HepG2 (cell line): Measurements from ENCODE around the gene MEAF6. TPM values are rescaled to one million over a fixed set of nuclear protein-coding genes. Genes with fewer than 3 reads are reported as not detected.
A peak's percentile ranks its signal among the peaks of the same experiment; 100 is the strongest.

Experiments used
- CBFB ChIP-seq: sonication (generic); formaldehyde crosslinking; IDR thresholded peaks from 2 replicates; pipeline ENCODE4 v1.4.0; 2020; ENCODE audit warnings: missing genetic modification reagents
- FOXO1 ChIP-seq: sonication (generic); formaldehyde crosslinking; IDR thresholded peaks from 2 replicates; pipeline ENCODE4 v1.4.0; 2020; ENCODE audit warnings: missing genetic modification reagents
- FOXO4 ChIP-seq: sonication (generic); formaldehyde crosslinking; conservative IDR thresholded peaks from 2 replicates; pipeline ENCODE4 v1.8.1; 2023; ENCODE audit warnings: missing genetic modification reagents
- FOXP1 ChIP-seq, 2 experiments: fragments of 450-650 bp in 1 of 2; IDR thresholded peaks; 2 replicates each; pipeline ENCODE4 v1.6.1; 2017 to 2018; ENCODE audit warnings: antibody characterized with exemption in 1 of 2
- HNRNPL ChIP-seq: fragments of 200-400 bp; formaldehyde crosslinking; IDR thresholded peaks from 2 replicates; pipeline ENCODE4 v1.6.1; 2017; ENCODE audit warnings: mild to moderate bottlenecking, low read depth, low read length
- JARID2 ChIP-seq: sonication (generic); formaldehyde crosslinking; IDR thresholded peaks from 2 replicates; pipeline ENCODE4 v1.8.1; 2023; ENCODE audit warnings: missing genetic modification reagents, inconsistent platforms; ENCODE audit not compliant: insufficient replicate concordance
- MTA1 ChIP-seq: sonication (generic); formaldehyde crosslinking; IDR thresholded peaks from 2 replicates; pipeline ENCODE4 v1.4.0; 2020; ENCODE audit warnings: missing genetic modification reagents, mild to moderate bottlenecking, borderline replicate concordance
- NCOR1 ChIP-seq: fragments of 200-600 bp; sonication (generic); IDR thresholded peaks from 2 replicates; pipeline ENCODE4 v1.7.0; 2017; ENCODE audit warnings: antibody characterized with exemption, low read length, borderline replicate concordance
- POGZ ChIP-seq: sonication (generic); formaldehyde crosslinking; IDR thresholded peaks from 2 replicates; pipeline ENCODE4 v1.4.0; 2020; ENCODE audit warnings: mild to moderate bottlenecking, missing genetic modification reagents
- SMAD3 ChIP-seq: sonication (generic); formaldehyde crosslinking; IDR thresholded peaks from 2 replicates; pipeline ENCODE4 v1.4.0; 2020; ENCODE audit warnings: missing genetic modification reagents
- U2AF1 ChIP-seq: fragments of 200-400 bp; formaldehyde crosslinking; optimal IDR thresholded peaks from 2 replicates; pipeline ENCODE3; 2017; ENCODE audit warnings: mild to moderate bottlenecking, low read depth, low read length
- ZBTB38 ChIP-seq: sonication (generic); formaldehyde crosslinking; IDR thresholded peaks from 2 replicates; pipeline ENCODE4 v1.5.1; 2020; ENCODE audit warnings: mild to moderate bottlenecking, missing genetic modification reagents
- ZBTB8A ChIP-seq: sonication (generic); formaldehyde crosslinking; IDR thresholded peaks from 2 replicates; pipeline ENCODE4 v1.4.0; 2020; ENCODE audit warnings: mild to moderate bottlenecking, low read depth, missing genetic modification reagents, borderline replicate concordance
- ZC3H4 ChIP-seq: sonication (generic); formaldehyde crosslinking; IDR thresholded peaks from 2 replicates; pipeline ENCODE4 v1.4.0; 2020; ENCODE audit warnings: missing genetic modification reagents, borderline replicate concordance
- ZNF407 ChIP-seq: sonication (generic); formaldehyde crosslinking; IDR thresholded peaks from one replicate; pipeline ENCODE4 v1.5.1; 2020; ENCODE audit warnings: mild to moderate bottlenecking, missing genetic modification reagents; ENCODE audit errors: not compliant biosample characterization
- ZNF441 ChIP-seq: sonication (generic); formaldehyde crosslinking; IDR thresholded peaks from 2 replicates; pipeline ENCODE4 v1.7.0; 2021; ENCODE audit warnings: missing genetic modification reagents, borderline replicate concordance
- polyA plus RNA-seq, 8 experiments: library from polyadenylated mRNA; depleted of rRNA in 3 of 8; stranded (reverse) in 7 of 8; unstranded in 1 of 8; fragments of >200 nt; fragmentation: Illumina TruSeq in 4 of 8; extraction: Trizol in 4 of 8; gene quantifications; 2 replicates each; pipeline versions ENCODE4 v1.2.1 to v1.2.3, GENCODE V29; 2011 to 2016; ENCODE audit warnings: low read depth in 4 of 8, missing spikeins in 1 of 8, mixed read lengths in 1 of 8; ENCODE audit not compliant: insufficient read depth in 1 of 8
- total RNA-seq, 5 experiments: library from RNA; depleted of rRNA; stranded (reverse); fragments of >200 nt; fragmentation: Illumina TruSeq; extraction: Trizol; gene quantifications; 2 replicates each; pipeline ENCODE4 v1.2.3, GENCODE V29; 2016; ENCODE audit warnings: low read depth in 1 of 5
- TF ChIP-seq, protein P1 (sequence below): IDR thresholded peaks from 2 replicates; pipeline ENCODE4 v1.6.1; 2016; ENCODE audit warnings: mild to moderate bottlenecking, missing biosample characterization, missing genetic modification reagents
- TF ChIP-seq, protein P2 (sequence below): IDR thresholded peaks from 2 replicates; pipeline ENCODE4 v1.6.1; 2016; ENCODE audit warnings: missing genetic modification reagents, missing compliant biosample characterization

Gene MEAF6
- total and polyA plus RNA-seq, 2 of the 13 experiments (the other 11 are each of a cell fraction or from before 2014, with no cell fraction given) = 29.5 to 45.6 TPM

DNA sequence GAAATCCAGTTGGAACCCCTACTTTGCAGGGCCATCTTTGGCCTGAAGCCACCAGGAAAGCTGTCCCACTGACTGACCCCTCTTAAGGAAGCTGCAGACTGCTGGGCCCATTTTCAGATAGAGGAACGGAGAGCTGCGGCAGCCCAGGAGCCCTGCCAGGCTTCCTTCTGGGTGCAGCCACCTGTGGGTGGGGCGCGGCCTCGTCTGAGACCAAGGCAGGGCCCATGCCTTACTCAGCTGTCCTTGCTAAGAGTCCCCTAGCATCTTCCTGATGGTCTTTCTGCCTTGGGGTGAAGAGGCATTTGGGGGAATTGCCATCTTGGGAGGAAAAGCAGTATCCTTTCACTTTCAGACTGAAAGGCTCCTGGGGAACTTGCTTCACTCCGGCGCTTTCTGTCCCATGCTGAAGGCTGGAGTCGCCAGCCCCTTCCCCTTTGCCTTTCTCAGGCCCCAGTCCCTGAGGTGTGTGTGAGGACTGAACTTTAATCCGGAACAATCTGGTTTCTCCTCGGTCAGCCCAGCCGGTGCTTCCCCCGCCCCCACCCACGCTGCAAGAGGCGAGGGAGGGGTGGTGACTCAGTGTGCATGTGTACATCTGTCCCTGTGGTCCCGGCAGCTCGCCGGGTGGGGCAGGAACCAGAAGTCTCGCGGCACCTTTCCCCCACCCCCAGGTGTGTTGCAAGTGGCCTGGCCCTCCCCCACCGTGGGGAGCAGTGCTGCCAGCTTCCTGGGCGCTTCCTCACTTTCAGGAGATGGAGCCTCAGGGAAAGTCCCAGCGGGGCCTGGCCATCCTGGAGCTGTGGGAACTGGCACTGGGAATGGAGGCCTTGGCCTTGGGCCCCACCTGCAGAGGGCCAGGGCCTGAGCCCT is 35.1 kb downstream of the MEAF6 start (continued):
- TF ChIP-seq U2AF1 = no peak
- TF ChIP-seq MTA1 (CRISPR knock-in tag) = peak; percentile 86; the same call in 1 of the 2 replicates
- TF ChIP-seq CBFB = peak; percentile 47; the same call in 1 of the 2 replicates
- peak; percentile 79; the same call in 1 of the 2 replicates for TF ChIP-seq FOXO1 (CRISPR knock-in tag)
- TF ChIP-seq HNRNPL = 0 out of 2 replicates have a peak, but pooled peaks have one; percentile 59
- TF ChIP-seq, protein P1, sequence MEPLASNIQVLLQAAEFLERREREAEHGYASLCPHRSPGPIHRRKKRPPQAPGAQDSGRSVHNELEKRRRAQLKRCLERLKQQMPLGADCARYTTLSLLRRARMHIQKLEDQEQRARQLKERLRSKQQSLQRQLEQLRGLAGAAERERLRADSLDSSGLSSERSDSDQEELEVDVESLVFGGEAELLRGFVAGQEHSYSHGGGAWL (CRISPR knock-in tag) = no peak; the same call in none of the 2 replicates
- no peak for TF ChIP-seq FOXP1 (IDR thresholded peaks at IDR 0.05)
- TF ChIP-seq FOXP1 (CRISPR knock-in tag; IDR thresholded peaks at IDR 0.05) = peak; percentile 77
- TF ChIP-seq FOXO4 (CRISPR knock-in tag) = no peak
- peak; percentile 72 for TF ChIP-seq ZBTB38 (CRISPR knock-in tag)
- no peak for TF ChIP-seq ZBTB8A (CRISPR knock-in tag)
- peak; percentile 64; the same call in 1 of the 2 replicates for TF ChIP-seq ZNF441 (CRISPR knock-in tag)
- TF ChIP-seq, protein P2, sequence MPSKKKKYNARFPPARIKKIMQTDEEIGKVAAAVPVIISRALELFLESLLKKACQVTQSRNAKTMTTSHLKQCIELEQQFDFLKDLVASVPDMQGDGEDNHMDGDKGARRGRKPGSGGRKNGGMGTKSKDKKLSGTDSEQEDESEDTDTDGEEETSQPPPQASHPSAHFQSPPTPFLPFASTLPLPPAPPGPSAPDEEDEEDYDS (CRISPR knock-in tag) = peak; percentile 69; the same call in 1 of the 2 replicates
- TF ChIP-seq POGZ = 0 out of 2 replicates have a peak, but pooled peaks have one; percentile 48
- TF ChIP-seq SMAD3 (CRISPR knock-in tag) = peak; percentile 82
- TF ChIP-seq ZNF407 (CRISPR knock-in tag) = no peak
- no peak for TF ChIP-seq NCOR1
- no peak for TF ChIP-seq ZC3H4
- TF ChIP-seq JARID2 (CRISPR knock-in tag) = no peak
